NCI-H2029 treated with DMSO at 0.1 percent for 48 hours (cell line): ENCODE data around the gene MXD3.
"Not testable (repeated sequence)": the region's sequence is repeated elsewhere in the genome, so short reads cannot be mapped to it uniquely, and the experiment has no call there.

Experiments used
- DNase-seq: peaks from one replicate; lab custom pipeline; 2025; lab: John Stamatoyannopoulos, UW

Gene MXD3

GRCh38 chr5:177311723-177312648 lies at the start of gene MXD3:
TSS of gene MXD3 (minus strand) at chr5:177311898. CDS start at chr5:177311830, 68 bp downstream.
- DNase-seq = peak; percentile 92

GRCh38 chr5:177360740-177361139 lies 49.0 kb upstream of the MXD3 start:
- not testable (repeated sequence) for DNase-seq

GRCh38 chr5:177359860-177360259 lies 48.2 kb upstream of the MXD3 start:
- DNase-seq = no peak

GRCh38 chr5:177359451-177359851 lies 47.8 kb upstream of the MXD3 start:
- DNase-seq = no peak

- DNase-seq = no peak
Observed at GRCh38 chr5:177358370-177358819, 46.7 kb upstream of the MXD3 start.

- DNase-seq = peak; percentile 47
Observed at GRCh38 chr5:177357459-177358351, 46.0 kb upstream of the MXD3 start, which contains the start of gene RGS14. TSS of gene RGS14 (plus strand) at chr5:177357924. CDS start at chr5:177358025, 101 bp downstream.

- DNase-seq = no peak
Observed at GRCh38 chr5:177357146-177357458, 45.4 kb upstream of the MXD3 start.

- DNase-seq = no peak
Observed at GRCh38 chr5:177356746-177357145, 45.0 kb upstream of the MXD3 start.

- no peak for DNase-seq
Observed at GRCh38 chr5:177355868-177356168, 44.1 kb upstream of the MXD3 start.

- DNase-seq = no peak
Observed at GRCh38 chr5:177355162-177355867, 43.6 kb upstream of the MXD3 start.

GRCh38 chr5:177354711-177355110 lies 43.0 kb upstream of the MXD3 start:
- DNase-seq = no peak

GRCh38 chr5:177354256-177354655 lies 42.6 kb upstream of the MXD3 start:
- no peak for DNase-seq

- DNase-seq = no peak
Observed at GRCh38 chr5:177353093-177353492, 41.4 kb upstream of the MXD3 start.

GRCh38 chr5:177351392-177352329 lies 40.0 kb upstream of the MXD3 start, which contains the start of gene LMAN2:
TSS of gene LMAN2 (minus strand) at chr5:177351668. CDS start at chr5:177351647, 21 bp downstream.
- peak; percentile 95 for DNase-seq

- DNase-seq = no peak
Observed at GRCh38 chr5:177350776-177351391, 39.2 kb upstream of the MXD3 start.

- no peak for DNase-seq
Observed at GRCh38 chr5:177349762-177350161, 38.1 kb upstream of the MXD3 start.

- no peak for DNase-seq
Observed at GRCh38 chr5:177349362-177349647, 37.6 kb upstream of the MXD3 start.

GRCh38 chr5:177347699-177348098 lies 36.0 kb upstream of the MXD3 start:
- no peak for DNase-seq

GRCh38 chr5:177346820-177347219 lies 35.1 kb upstream of the MXD3 start:
- no peak for DNase-seq

- DNase-seq = no peak
Observed at GRCh38 chr5:177344891-177345290, 33.2 kb upstream of the MXD3 start.

GRCh38 chr5:177343777-177344176 lies 32.1 kb upstream of the MXD3 start:
- DNase-seq = no peak
